OCI-LY3 (cell line): ENCODE measurements around the gene FOXJ2.

Experiments used
- CTCF ChIP-seq: fragments of 200-600, 300-600 bp; sonication (generic); IDR thresholded peaks from 2 replicates; pipeline ENCODE4 v1.5.1; 2014; ENCODE audit warnings: antibody characterized with exemption, low read length, low read depth
- EZH2phosphoT487 ChIP-seq: fragments of 200-600 bp; shearing (Covaris generic); IDR thresholded peaks from 2 replicates; pipeline ENCODE4 v1.6.1; 2018; ENCODE audit warnings: antibody characterized with exemption, mixed run types, low read depth

GRCh38 chr12:8045952-8046944 lies 13.7 kb downstream of the FOXJ2 start:
- TF ChIP-seq CTCF (peak; percentile 82), EZH2phosphoT487 (no peak)
